Bronchial epithelial cell (primary cell): ENCODE results near the gene ZWILCH. TPM values are rescaled to one million over a fixed set of nuclear protein-coding genes. Genes with fewer than 3 reads are reported as not detected.

Source experiments
- DNase-seq: peaks from one replicate; pipeline ENCODE4 v3.0.0-alpha.2; 2010; ENCODE audit warnings: low read depth
- FAIRE-seq: peaks from 2 replicates; lab custom pipeline; 2011; peaks lifted over from hg19 to GRCh38; lab: Jason Lieb, UNC
- H3K27me3 ChIP-seq: 2 replicates; pipeline ENCODE4 v1.5.1; 2011; ENCODE audit warnings: low read length; ENCODE audit not compliant: control insufficient read depth, insufficient read depth
- H3K36me3 ChIP-seq: 2 replicates; pipeline ENCODE4 v1.5.1; 2011; ENCODE audit warnings: low read length; ENCODE audit not compliant: control insufficient read depth, insufficient read depth
- H3K4me3 ChIP-seq: 2 replicates; pipeline ENCODE4 v1.5.1; 2011; ENCODE audit warnings: mild to moderate bottlenecking, low read depth, low read length, control low read depth
- CTCF ChIP-seq: IDR thresholded peaks from 2 replicates; pipeline ENCODE4 v1.5.1; 2011; ENCODE audit warnings: mild to moderate bottlenecking, moderate library complexity, low read length, control low read depth, inconsistent platforms; ENCODE audit not compliant: insufficient read depth, severe bottlenecking
- total RNA-seq: library from RNA; depleted of rRNA; stranded (reverse); fragments of >200 nt; gene quantifications from 2 replicates; pipeline ENCODE4 v1.2.1, GENCODE V29; 2014

The ZWILCH gene
- total RNA-seq, 1 donor from 2014 or later: 6.1 TPM

DNA sequence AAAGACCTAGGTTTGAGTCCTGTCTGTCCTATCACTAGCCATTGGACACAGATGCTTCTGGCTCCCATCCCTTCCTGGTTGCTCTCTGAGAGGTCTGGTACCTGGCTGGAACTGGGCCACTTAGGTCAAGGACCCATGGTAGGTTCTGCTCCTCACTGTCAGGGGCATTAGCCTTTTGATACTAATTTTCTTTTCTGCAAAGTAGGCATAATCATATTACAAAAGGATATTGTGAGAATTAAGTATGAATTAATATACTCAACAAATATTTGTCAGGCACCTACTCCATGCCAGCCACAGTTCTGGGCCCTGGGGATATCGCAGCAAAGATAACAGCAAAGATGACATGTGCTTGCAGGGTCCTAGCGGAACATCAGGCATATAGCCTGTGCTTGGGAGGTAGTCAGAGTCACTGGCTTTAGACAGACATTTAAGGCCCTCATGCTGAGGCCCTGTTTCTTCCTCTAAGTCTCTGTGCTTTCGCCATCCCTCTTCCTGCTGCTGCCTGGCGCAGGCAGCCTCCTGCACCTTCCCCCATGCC is 86.3 kb downstream of the ZWILCH start:
- H3K4me3 ChIP-seq: no peak overlapping the region
- H3K27me3 ChIP-seq: peaks cover under 1% of the 10 kb centered on the region
- no peak for TF ChIP-seq CTCF
- DNase-seq: no peak
- no peaks in the 10 kb centered on the region for H3K36me3 ChIP-seq
- no peak for FAIRE-seq

- DNase-seq (no peak), FAIRE-seq (no peak)
- Histone ChIP-seq H3K4me3 (no peak overlapping the region), H3K27me3 (no peaks in the 10 kb centered on the region), H3K36me3 (no peaks in the 10 kb centered on the region)
- no peak for TF ChIP-seq CTCF
These were observed 87.5 kb downstream of the ZWILCH start for GRCh38 chr15:66592505-66593218.

DNA sequence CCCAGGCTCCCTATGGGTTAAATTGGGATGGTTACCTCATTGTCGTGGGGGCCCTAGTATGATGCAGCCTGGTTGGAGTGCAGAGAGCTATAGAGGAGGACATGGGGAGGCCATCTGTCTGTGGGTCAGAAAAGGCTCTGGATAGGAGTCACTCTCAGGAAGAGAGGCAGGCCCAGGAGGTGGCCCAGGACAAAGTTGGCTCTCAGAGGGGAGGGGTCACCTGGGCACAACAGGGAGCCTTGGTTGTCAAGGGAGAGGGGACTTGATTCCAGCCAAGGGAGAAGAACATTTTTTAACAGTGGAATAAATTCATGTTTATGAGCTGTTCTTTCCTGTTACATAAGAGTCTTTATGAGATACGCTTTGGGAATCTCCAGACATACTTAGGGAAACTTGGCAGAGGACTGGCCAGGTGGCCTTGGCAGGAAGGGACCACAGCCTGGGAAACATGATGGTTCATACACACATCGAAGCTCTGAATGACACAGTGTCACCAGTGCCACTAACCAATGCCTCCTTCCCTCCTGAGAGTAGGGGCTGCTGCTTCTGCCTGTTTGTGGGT is 88.2 kb downstream of the ZWILCH start:
- TF ChIP-seq CTCF: no peak
- H3K27me3 ChIP-seq: no peaks in the 10 kb centered on the region
- H3K36me3 ChIP-seq: no peaks in the 10 kb centered on the region
- DNase-seq (no peak), FAIRE-seq (no peak)
- no peak overlapping the region for H3K4me3 ChIP-seq

- H3K27me3 ChIP-seq: no peaks in the 10 kb centered on the region
- TF ChIP-seq CTCF: no peak
- no peak for FAIRE-seq
- no peaks in the 10 kb centered on the region for H3K36me3 ChIP-seq
- H3K4me3 ChIP-seq: no peak overlapping the region
- no peak for DNase-seq
These were observed 89.2 kb downstream of the ZWILCH start for GRCh38 chr15:66594344-66594743.

- no peak for TF ChIP-seq CTCF
- FAIRE-seq (no peak), DNase-seq (no peak)
- H3K4me3 ChIP-seq: no peak overlapping the region
- no peaks in the 10 kb centered on the region for H3K36me3 ChIP-seq
- H3K27me3 ChIP-seq: no peaks in the 10 kb centered on the region
These were observed 89.7 kb downstream of the ZWILCH start for GRCh38 chr15:66594836-66595235.
